ENCODE measurements around the gene AQP12B. TPM values are rescaled to one million over a fixed set of nuclear protein-coding genes. Genes with fewer than 3 reads are reported as not detected.

Gene AQP12B
- total RNA-seq, 1 experiment from 2014 or later = not detected

DNA sequence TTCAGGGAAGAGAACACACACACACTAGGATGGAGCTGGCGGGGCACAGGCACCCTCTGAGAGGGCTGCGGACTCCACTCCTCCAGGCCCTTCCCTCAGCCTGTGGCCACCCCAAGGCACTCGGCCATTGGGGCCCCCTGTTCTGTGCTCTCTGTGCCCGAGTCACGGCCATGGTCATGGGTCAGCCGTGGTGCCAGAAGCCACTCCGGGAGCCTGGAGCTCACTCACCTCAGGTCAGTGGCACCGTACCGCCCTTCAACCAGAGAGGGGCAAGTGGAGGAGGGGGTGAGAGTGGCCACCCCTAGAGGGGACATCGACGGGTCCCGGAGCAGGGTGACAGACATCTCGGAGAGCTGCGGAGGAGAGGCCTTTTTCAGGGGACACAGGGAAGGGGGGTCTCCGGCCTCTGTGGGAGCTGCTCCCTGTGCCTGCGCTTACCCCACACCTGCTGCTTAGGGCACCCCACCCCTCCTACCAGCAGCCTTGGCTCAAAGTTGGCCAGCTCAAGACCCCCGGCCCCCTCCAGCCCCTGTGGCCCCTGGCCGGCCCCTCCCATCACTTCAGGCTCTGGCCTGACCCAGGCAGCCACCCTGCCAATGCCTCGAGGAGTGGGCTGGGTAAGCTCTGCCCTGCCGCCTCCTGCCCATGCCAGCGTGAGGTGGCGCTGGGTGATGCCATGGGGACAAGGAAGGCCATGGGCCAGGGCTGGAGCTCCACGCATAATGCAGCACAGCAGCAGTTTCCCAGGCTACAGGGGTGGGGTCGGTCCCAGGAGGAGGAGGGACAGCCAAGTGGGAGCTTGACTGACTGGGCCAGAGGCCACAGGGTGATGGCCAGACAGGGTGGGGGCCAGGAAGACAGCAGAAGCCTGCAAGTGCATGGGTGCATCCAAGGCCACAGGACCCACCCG is 38.3 kb upstream of the AQP12B start:
- no peak overlapping the region for H3K4me3 ChIP-seq (ENCODE audit: low read length)
- H3K27ac ChIP-seq (ENCODE audit: low read length) = no peak overlapping the region
- TF ChIP-seq EZH2phosphoT487 (IDR thresholded peaks at IDR 0.05; ENCODE audit: borderline replicate concordance, low read length) (no peak), EZH2 (IDR thresholded peaks at IDR 0.05; ENCODE audit: low read length, unreplicated experiment) (no peak)
- TF ChIP-seq, protein P1, sequence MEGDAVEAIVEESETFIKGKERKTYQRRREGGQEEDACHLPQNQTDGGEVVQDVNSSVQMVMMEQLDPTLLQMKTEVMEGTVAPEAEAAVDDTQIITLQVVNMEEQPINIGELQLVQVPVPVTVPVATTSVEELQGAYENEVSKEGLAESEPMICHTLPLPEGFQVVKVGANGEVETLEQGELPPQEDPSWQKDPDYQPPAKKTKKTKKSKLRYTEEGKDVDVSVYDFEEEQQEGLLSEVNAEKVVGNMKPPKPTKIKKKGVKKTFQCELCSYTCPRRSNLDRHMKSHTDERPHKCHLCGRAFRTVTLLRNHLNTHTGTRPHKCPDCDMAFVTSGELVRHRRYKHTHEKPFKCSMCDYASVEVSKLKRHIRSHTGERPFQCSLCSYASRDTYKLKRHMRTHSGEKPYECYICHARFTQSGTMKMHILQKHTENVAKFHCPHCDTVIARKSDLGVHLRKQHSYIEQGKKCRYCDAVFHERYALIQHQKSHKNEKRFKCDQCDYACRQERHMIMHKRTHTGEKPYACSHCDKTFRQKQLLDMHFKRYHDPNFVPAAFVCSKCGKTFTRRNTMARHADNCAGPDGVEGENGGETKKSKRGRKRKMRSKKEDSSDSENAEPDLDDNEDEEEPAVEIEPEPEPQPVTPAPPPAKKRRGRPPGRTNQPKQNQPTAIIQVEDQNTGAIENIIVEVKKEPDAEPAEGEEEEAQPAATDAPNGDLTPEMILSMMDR (conservative IDR thresholded peaks at IDR 0.05; ENCODE audit: low read depth, low read length) = no peak
- no peaks in the 10 kb centered on the region for H3K9me2 ChIP-seq (replicated peaks; ENCODE audit: low read length)
- H3K9me3 ChIP-seq (ENCODE audit: low read length) = no peaks in the 10 kb centered on the region
- no peaks in the 10 kb centered on the region for H3K4me1 ChIP-seq (ENCODE audit: insufficient read depth, low read length)
- no peak overlapping the region for H2AFZ ChIP-seq (ENCODE audit: low read length)
- ChIA-PET CTCF (no interaction called here), POLR2A (ENCODE audit: unreplicated experiment) (no interaction called here)
- H4K20me1 ChIP-seq (ENCODE audit: low read length) = no peaks in the 10 kb centered on the region
- intact Hi-C loops (cut with micrococcal nuclease) = no loop called here
- H3F3A ChIP-seq (ENCODE audit: low read length, unreplicated experiment) = no peaks in the 10 kb centered on the region
- H3K27me3 ChIP-seq (ENCODE audit: low read length) = peaks cover 36% of the 10 kb centered on the region
- ATAC-seq (no peak), DNase-seq (no peak)
- no TSS peak for BruUV-seq (replicated peaks)
- H3K36me3 ChIP-seq (ENCODE audit: low read depth, low read length) = no peaks in the 10 kb centered on the region
- no peaks in the 10 kb centered on the region for H3K79me2 ChIP-seq (ENCODE audit: low read length)
- H3K9ac ChIP-seq (ENCODE audit: low read length) = no peak overlapping the region
- no peak overlapping the region for H3K4me2 ChIP-seq (ENCODE audit: low read length)

DNA sequence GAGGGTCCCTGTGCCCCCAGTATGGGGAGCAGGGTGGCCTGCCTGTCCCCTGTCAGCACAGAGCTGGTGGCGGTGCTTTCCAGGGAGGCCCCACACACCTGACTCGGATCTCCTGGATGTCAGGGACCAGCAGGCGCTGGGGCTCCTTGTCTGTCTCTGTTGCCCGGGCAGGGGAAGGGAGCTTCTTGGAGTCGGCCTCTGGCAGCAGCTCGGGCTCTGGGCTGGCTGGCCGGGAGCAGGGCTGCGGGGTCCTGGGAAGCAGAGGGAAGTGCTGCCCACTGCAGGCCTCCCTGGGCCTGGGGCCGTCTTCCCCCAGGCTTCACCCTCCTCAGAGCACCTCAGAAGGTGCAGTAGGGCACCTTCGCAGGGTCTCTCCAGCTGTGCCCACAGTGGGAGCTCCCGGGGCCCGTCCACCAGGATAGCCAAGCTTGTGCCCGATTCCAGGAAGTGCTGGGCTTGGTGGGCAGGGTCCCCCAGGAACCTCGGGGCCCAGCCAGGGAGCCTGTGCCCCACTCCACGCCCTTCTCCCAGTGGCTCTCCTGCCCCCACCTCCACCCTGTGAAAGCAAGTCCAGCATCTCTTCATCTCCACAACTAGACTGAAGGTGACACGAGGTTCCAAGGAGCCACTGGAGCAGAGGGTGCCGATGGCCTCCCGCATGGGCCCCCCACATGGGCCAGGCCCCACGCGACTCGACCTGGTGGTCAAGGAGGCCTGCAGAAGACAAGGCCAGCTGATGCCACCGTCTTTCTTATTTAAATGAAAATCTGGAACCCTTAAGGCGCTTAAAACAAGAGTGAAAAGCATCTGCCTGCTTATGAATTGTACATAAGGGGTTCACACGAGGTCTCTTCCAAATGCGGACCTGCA is 37.2 kb upstream of the AQP12B start:
- no peak overlapping the region for H3K9ac ChIP-seq (ENCODE audit: low read length)
- H3K79me2 ChIP-seq (ENCODE audit: low read length) = no peaks in the 10 kb centered on the region
- no peak overlapping the region for H2AFZ ChIP-seq (ENCODE audit: low read length)
- CTCF ChIA-PET = no interaction called here
- POLR2A ChIA-PET (ENCODE audit: unreplicated experiment) = no interaction called here
- no peaks in the 10 kb centered on the region for H3F3A ChIP-seq (ENCODE audit: low read length, unreplicated experiment)
- H4K20me1 ChIP-seq (ENCODE audit: low read length) = no peaks in the 10 kb centered on the region
- no TSS peak for BruUV-seq (replicated peaks)
- ATAC-seq (no peak), DNase-seq (no peak)
- H3K4me3 ChIP-seq (ENCODE audit: low read length) = no peak overlapping the region
- no peaks in the 10 kb centered on the region for H3K36me3 ChIP-seq (ENCODE audit: low read depth, low read length)
- H3K4me2 ChIP-seq (ENCODE audit: low read length) = no peak overlapping the region
- TF ChIP-seq EZH2phosphoT487 (IDR thresholded peaks at IDR 0.05; ENCODE audit: borderline replicate concordance, low read length) (no peak), EZH2 (IDR thresholded peaks at IDR 0.05; ENCODE audit: low read length, unreplicated experiment) (no peak)
- TF ChIP-seq, protein P1 (conservative IDR thresholded peaks at IDR 0.05; ENCODE audit: low read depth, low read length) = no peak
- no peaks in the 10 kb centered on the region for H3K9me3 ChIP-seq (ENCODE audit: low read length)
- no peak overlapping the region for H3K27ac ChIP-seq (ENCODE audit: low read length)
- intact Hi-C loops (cut with micrococcal nuclease) = no loop called here
- peaks cover 46% of the 10 kb centered on the region for H3K27me3 ChIP-seq (ENCODE audit: low read length)
- no peaks in the 10 kb centered on the region for H3K4me1 ChIP-seq (ENCODE audit: insufficient read depth, low read length)
- H3K9me2 ChIP-seq (replicated peaks; ENCODE audit: low read length) = no peaks in the 10 kb centered on the region
